GM12873 (cell line): ENCODE data around the gene CDHR4.
A peak's percentile ranks its signal among the peaks of the same experiment; 100 is the strongest.

ENCODE experiments used
- TF ChIP-seq, protein P1 (sequence below): IDR thresholded peaks from 2 replicates; pipeline ENCODE4 v1.5.1; 2012; ENCODE audit warnings: low read depth, mild to moderate bottlenecking, moderate library complexity, low read length, control low read depth; ENCODE audit not compliant: insufficient read depth; ENCODE audit errors: missing control alignments

CDHR4 gene, protein sequence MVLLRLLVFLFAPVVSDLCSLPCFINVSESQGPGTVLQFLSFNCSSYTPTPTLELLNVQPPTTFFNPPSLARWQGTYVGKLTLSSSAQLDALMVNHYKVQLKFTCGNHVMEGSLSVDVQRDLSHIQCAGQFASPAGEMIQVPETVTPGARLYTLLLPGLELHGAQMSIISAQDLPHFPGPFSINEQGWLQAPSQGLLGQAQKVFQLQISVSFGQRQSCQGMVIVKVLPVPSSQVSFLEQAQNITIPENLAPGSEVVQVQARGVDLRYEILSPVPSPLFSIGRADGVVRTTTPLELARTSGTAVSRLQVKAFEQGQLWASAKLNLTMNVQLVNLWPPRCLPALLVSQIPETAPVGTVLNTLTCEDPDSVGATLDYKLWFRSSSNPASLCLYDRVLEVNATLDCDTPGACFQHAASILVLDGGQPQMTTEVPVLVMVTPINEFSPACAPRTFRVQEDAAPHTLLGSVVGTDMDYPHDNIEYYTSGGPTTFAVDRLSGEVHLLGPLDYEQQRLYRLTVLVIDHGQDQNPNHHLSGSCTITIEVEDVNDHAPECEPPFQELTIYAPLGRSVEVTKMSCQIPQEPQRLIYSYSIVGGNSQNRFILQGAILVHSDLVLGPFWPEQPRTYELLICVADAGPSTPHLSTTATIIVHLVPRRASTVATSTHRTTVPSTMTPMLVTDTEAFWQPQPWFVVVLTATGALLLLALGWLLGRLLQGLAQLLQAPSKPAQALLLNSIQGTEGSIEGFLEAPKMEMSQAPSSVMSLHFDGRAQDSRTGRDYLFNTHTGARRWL

DNA sequence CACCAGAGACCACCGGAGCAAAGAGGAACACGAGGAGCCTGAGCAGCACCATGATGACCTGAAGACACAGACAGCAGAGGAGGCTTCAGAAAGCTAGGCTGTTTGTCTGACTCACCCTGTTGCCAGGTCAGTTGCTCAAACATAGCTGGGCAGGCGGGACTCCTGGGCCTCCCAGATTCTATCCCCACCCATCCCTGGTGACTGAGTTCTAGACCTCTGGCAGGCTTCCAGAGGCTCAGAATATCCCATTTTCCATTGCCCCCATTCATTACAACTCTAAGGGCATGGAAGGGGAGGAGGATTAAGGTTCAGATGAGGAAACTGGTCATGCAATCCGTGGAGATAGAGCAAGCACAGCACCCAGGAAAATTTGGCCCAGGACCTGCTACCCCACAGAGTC is at the start of gene CDHR4:
Gene CDHR4, minus strand, starts transcription at position 113 of the 400 bp plus-strand sequence. Its CDS starts 61 bp downstream, at position 52.
- TF ChIP-seq, protein P1, sequence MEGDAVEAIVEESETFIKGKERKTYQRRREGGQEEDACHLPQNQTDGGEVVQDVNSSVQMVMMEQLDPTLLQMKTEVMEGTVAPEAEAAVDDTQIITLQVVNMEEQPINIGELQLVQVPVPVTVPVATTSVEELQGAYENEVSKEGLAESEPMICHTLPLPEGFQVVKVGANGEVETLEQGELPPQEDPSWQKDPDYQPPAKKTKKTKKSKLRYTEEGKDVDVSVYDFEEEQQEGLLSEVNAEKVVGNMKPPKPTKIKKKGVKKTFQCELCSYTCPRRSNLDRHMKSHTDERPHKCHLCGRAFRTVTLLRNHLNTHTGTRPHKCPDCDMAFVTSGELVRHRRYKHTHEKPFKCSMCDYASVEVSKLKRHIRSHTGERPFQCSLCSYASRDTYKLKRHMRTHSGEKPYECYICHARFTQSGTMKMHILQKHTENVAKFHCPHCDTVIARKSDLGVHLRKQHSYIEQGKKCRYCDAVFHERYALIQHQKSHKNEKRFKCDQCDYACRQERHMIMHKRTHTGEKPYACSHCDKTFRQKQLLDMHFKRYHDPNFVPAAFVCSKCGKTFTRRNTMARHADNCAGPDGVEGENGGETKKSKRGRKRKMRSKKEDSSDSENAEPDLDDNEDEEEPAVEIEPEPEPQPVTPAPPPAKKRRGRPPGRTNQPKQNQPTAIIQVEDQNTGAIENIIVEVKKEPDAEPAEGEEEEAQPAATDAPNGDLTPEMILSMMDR, result no peak

- TF ChIP-seq, protein P1, result no peak
These were observed 46.0 kb upstream of the CDHR4 start for GRCh38 chr3:49845694-49846093.

- TF ChIP-seq, protein P1, result no peak
These were observed 45.0 kb upstream of the CDHR4 start for GRCh38 chr3:49844464-49845183.

GRCh38 chr3:49842843-49843517 is 43.3 kb upstream of the CDHR4 start:
- TF ChIP-seq, protein P1, result no peak

DNA sequence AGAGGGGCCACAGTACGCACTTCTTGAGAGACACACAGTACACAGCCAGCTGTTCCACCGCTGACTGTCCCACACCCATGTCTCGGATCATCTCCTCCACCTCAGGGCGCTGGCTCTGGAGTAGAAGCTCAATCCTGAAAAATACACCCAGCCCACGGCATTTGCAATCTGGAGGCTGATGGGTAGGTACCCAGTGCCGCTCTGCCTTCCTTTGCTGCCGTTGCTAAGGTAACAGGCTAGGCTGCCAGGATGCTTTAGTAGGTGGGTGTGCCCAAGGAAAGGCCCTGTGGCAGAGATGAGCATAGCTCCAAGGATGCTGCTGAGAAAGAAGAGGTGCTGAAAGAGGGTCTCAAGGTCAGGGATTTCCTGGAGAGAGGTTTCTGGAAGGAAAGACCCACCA is 42.1 kb upstream of the CDHR4 start:
- TF ChIP-seq, protein P1, result no peak

GRCh38 chr3:49841126-49841696 is 41.5 kb upstream of the CDHR4 start:
- TF ChIP-seq, protein P1, result peak; percentile 63
